NCI-H1417 treated with DMSO at 0.1 percent for 48 hours (cell line): Measurements from ENCODE around the gene KCNQ1.
A peak's percentile ranks its signal among the peaks of the same experiment; 100 is the strongest.

ENCODE experiments used
- DNase-seq: peaks from one replicate; lab custom pipeline; 2025; lab: John Stamatoyannopoulos, UW

KCNQ1 gene

GRCh38 chr11:2766166-2766565 lies 321.4 kb downstream of the KCNQ1 start:
- no peak for DNase-seq

DNA sequence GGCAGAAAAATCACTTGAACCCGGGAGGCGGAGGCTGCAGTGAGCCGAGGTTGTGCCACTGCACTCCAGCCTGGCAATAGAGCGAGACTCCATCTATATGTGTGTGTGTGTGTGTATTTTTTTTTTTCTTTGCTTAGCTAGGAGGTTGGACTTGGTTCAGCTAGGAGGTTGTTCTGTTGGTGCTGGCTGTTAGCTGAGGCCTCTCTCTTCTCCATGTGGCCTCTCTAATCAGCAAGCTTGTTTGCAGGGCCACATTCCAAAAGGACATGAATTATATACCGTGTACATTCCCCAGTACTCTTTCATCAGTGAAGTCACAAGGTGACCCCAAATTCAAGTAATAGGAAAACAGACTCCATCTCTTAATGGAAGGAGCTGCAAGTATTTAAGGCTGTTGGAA lies 322.3 kb downstream of the KCNQ1 start:
- DNase-seq = no peak

- no peak for DNase-seq
These were observed 323.0 kb downstream of the KCNQ1 start for GRCh38 chr11:2767801-2768200.

- no peak for DNase-seq
These were observed 323.9 kb downstream of the KCNQ1 start for GRCh38 chr11:2768471-2769408.

DNA sequence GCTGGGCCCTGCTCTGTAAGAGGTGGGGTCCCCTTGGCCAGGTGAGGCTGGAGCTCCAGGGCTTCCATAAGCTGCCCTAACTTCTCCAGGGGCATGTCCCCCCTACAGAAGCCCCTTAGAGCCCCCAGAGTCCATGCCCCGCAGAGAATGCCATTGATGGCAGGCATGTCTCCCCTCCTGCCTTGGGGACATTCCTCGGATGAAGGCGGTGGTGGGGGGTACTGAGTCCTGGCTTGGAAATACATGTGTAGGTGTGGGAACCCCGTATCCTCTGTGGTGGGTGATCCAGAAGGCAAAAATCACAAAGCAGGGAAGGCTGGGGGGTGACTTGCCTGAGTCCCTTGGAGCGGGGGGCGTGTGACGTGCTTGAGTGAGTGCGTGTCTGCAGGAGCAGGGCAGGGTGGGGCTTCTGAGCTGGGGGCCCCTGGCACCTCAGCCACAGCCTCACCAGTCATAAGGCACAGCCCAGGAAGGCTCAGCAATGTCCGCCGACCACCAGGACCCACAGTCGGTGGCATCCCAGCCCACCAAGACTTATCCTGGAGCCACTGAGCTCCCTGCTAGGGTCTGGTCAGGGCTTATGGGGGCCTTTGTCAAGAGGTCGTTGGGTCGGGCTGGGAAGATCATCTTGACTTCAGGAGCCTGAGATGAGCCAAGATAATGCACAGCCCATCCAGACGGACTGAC lies 324.7 kb downstream of the KCNQ1 start:
- no peak for DNase-seq

- no peak for DNase-seq
These were observed 325.4 kb downstream of the KCNQ1 start for GRCh38 chr11:2770096-2770751.

- no peak for DNase-seq
These were observed 326.0 kb downstream of the KCNQ1 start for GRCh38 chr11:2770761-2771301.

DNA sequence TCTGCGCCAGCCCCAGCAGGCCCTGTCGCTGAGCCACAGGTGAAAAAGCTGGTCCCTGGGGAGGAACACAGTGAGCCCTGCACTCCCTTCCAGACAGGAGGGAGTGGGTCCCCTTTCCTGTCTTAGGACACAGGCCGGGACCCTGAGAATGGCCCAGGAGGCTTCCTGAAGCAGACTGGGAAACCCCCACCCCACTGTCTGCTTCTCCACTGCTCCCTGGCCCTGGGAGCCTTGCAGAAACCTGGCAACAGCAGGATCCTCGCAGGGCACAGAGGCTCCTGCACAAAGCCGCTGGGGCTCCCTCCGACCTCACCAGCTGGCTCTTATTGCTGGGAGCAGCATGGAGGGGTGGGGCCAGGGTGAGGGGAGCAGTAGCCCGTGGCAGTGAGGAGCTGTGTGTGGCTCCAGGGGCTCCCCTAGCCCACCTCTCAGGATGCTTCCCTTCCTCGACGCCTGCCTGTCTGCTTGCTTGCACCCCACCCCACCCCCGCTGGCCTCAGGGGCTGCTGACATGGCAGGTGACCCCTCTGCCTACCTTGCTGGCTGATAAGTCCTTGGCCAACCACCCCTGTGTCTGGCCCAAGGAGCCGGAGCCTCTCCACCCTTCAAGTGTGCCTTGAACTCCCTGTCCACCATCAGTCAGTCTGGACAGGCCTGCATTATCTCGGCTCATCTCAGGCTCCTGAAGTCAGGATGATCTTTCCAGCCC lies 327.1 kb downstream of the KCNQ1 start:
- DNase-seq = no peak

DNA sequence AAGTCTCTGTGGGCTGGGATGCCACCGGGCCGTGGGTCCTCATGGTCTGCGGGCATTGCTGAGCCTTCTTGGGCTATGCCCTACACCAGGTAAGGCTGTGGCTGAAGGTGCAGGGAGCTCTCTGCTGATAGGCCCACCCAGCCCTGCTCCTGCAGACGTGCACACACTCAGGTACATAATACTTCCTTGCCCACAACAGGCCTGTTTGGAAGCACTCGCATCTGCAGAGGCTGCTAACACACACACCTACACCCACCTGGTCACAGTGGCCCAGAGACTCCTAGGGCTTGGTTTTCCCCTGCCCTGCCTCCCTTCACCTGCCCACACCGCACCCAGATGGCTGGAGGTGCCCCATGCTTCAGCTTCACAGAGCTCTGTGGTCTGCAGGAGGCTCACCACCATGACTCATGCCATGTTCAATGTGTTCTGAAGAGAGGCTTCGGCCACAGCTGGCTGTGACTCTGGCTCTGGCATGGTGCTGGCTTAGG lies 327.8 kb downstream of the KCNQ1 start:
- DNase-seq = no peak

GRCh38 chr11:2774173-2775082 lies 329.6 kb downstream of the KCNQ1 start:
- DNase-seq = no peak

DNA sequence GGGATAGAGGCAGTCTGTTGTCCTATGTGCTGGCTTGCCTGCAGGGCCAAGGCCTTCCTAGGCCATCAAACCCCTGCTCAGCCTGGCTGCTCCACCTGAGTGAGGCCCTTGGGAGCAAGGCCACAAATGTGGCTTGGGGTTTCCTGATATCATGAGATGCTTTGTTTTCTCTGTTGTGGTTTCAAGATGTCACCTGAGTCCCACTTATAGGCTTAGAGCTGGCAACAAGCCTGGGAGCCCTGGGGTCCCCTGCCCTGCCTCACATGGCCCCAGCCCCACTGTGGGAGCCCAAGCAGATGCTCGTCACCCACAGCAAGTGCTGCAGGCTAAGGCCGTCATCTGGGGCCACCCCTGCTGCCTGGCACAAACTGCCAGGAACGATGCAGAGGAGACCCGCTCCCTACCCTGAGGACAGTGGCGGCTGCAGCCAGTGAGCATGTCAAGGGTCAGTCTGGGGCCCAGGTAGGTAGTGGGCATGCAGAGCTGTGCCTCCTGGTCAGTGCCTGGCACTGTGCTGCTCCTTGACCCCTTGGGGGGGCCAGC lies 330.3 kb downstream of the KCNQ1 start:
- DNase-seq = no peak

GRCh38 chr11:2775626-2776350 lies 331.0 kb downstream of the KCNQ1 start:
- no peak for DNase-seq

DNA sequence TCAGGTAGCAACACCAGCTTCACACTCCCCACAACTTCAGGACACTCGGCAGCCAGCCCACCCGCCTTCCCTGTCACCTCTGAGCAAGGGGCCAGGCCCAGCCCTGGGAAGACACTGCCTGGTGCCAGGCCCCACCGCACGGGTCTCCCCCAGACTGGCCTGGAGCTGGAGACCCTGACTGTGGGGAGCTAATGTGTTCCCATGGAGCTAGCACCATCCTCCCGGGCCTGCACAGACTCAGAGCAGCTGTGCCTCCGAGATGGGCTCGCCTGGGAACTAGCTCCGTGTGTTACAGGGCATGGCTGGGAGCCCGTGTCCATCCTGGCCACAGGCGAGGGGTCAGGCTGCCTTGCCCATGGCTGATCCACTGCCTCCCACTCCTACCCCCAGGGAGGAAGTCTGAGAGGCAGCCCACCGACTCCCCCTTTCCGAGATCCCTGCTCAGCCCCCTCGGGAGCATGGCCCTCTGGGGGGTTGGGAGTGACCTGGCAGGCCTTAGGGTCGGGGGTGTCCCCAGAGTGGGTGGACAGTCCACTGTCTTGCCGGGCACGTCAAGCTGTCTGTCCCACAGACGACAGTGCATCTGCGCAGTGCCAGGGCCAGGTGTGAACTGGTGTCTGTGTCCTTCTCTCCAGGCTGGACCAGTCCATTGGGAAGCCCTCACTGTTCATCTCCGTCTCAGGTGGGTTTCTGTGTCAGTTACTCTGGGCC lies 331.7 kb downstream of the KCNQ1 start:
- no peak for DNase-seq

GRCh38 chr11:2777386-2777785 lies 332.6 kb downstream of the KCNQ1 start:
- DNase-seq = no peak

GRCh38 chr11:2777871-2778629 lies 333.2 kb downstream of the KCNQ1 start:
- peak; percentile 10 for DNase-seq

DNA sequence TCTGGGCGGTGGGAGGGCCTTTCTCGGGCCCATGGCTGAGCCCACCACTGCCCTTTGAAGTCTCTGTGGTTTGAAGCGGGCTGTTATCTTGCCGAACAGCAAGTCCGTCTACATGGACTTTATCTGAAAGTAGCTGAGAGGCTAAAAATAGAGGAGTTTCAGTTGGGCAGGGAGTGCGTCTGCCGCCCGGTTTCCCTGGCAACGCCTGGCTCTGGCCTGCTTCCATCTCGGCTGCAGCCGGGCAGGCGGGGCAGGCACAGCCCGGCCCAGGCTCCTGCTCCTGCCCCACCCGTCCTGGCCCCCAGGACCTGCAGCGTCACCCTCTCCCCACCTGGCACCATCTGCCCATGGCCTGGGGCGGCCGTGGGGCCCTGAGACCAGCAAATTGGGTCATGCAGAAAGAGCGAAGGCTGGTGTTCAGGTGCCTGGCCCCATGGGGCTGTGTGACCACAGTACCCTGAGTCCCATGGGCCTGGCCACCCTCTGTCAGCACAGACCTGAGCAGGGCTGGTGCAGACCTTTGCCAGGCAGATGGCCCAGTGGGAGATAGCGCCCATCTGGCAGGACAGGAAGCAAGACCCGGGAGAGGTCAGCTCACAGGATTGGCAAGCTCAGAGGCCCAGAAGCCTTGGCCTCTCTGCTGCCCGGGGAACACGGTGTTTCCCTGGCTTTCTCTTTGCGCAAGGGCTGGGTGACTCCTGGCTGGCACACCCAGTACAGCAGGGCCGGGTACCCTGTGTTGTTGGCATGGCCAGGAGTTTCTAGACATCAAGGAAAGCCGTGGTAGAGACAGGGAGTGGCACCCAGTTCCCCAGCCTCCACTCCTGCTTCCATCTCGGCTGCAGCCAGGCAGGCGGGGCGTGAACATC lies 334.1 kb downstream of the KCNQ1 start:
- DNase-seq = peak; percentile 16

- no peak for DNase-seq
These were observed 334.7 kb downstream of the KCNQ1 start for GRCh38 chr11:2779499-2779980.
